Adipose tissue (tissue), 3 donors: ENCODE results near the gene AGBL1. TPM values are rescaled to one million over a fixed set of nuclear protein-coding genes. Genes with fewer than 3 reads are reported as not detected.

Source experiments
- H3K27ac ChIP-seq: one replicate; pipeline ENCODE4 v1.5.1; 2013; ENCODE audit warnings: low read depth, low read length
- WGBS, 3 donors: extraction: QIAGEN DNeasy Blood & Tissue Kit; methylation state at CpG; one replicate each; pipeline ENCODE4 v1.1.7; 2013; 5-methylcytosine and 5-hydroxymethylcytosine counted together
- polyA plus RNA-seq, 3 donors: library from polyadenylated mRNA; stranded (reverse); fragments of 200-250 nt; gene quantifications; one replicate each; pipeline ENCODE4 v1.2.3, GENCODE V29; 2013
- donor health status: healthy with polysubstance abuse.
- donor health status: Bipolar disorder and iron deficiency.
- donor health status: healthy.

Gene AGBL1
- polyA plus RNA-seq, 3 donors: not detected

DNA sequence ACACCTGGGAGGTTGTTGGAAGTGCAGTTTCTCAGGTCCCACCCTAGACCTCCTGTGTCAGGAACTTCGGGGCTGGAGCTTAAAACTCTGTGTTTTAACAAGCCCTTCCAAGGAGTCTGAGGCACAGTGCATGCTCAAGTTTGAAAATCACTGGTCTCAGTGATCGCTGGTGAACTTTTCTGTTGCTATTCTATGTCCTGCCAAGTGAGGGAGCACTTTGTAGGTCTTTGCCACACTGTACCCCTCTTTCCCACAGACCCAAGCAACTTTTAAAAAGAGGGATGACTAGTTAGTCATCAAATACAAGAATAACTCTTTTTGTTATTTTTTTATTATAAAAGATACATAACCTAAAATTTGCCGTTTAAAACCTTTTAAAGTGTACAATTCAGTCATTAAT, 133.7 kb downstream of the AGBL1 start:
- no peak overlapping the region for H3K27ac ChIP-seq
- 59 to 71% (median 60%) methylated on average over 3 of the region's 3 CpGs for WGBS, 3 donors

DNA sequence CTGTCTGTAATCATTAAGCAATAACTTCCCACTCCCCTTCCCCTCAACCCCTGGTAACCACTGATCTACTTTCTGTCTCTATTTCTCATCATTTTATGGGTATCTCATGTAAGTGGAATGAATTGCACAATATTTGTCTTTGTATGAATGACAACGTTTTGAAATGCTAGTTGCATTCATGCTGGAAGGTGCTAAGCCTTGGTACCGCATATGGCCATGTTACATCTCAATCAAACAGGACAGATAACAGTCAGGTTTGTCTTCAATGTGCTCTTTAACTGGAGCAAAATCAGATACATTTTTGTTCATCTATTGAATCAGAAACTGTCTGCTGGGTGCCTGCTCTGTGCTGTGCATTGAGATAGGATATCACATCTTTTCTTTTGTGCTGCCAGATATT, 134.2 kb downstream of the AGBL1 start:
- H3K27ac ChIP-seq: no peak overlapping the region
- WGBS, 3 donors: 58 to 76% (median 68%) methylated on average over 2 of the region's 2 CpGs

- no peak overlapping the region for H3K27ac ChIP-seq
- 76 to 93% (median 91%) methylated on average over 3 of the region's 3 CpGs for WGBS, 3 donors
Measured at GRCh38 chr15:86221119-86221518, 141.4 kb downstream of the AGBL1 start.

DNA sequence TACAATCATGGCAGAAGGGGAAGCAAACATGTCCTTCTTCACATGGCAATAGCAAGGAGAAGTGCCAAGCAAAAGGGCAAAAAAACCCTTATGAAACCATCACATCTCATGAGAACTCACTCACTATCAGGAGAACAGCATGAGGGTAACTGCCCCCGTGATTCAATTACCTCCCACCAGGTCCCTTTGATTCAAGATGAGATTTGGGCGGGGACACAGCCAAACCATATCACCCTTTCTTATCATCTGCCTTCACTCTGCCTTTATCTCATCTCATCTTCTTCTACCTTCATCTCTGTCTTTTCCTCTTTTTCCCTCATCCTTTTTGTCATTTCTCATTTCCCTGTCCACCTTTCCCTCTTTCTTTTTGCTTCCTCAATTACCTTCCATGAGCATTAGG, 149.6 kb downstream of the AGBL1 start:
- no peak overlapping the region for H3K27ac ChIP-seq
- WGBS, 3 donors: 63 to 78% (median 67%) methylated on average over 2 of the region's 2 CpGs

- no peak overlapping the region for H3K27ac ChIP-seq
- 10 to 16% (median 16%) methylated on average over 6 of the region's 6 CpGs for WGBS, 3 donors
Measured at GRCh38 chr15:86229936-86230335, 150.3 kb downstream of the AGBL1 start.

DNA sequence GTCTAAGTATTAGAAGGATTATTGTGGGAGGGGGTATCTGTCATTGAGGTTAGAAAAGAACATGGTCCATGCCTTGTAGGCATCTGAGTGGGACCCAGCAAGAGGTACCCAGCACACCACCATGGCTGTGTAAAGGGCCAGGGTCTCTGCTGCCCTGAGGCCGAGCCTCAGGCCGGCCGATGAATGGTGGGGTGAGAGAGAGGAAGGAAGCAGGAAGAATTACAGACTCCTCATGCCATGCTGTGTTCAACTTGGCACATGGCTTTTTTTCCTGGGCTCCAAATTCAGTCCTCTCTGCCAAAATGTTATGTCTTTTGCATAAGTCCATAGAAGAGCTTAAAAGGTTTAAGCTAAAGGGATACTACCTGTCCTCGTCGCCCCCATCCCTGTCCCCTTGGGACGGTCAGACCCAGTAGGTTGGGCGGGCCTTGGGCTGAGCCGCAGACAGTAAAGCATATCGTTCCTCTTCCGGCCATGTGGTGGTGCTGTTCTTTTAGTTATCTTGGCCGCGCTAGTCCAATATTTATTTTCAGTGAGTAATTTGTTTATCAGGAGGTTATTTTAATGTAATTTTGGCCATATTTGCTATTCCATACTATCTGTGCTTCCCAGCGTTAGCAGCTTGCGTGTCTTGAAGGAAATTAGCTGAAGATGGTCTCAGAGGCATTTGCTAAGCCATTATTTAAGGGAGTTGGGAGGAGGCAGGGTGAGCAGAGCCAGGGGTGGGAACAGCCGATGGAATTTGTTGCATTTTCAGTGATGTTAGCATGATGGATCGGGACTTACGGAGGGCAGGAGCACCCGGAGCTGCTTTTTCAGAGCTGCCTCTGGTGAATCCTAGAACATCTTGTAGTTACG, 152.4 kb downstream of the AGBL1 start:
- 1 to 5% (median 4%) methylated on average over 19 of the region's 19 CpGs for WGBS, 3 donors

GRCh38 chr15:86235667-86236066, 156.0 kb downstream of the AGBL1 start:
- 61 to 82% (median 81%) methylated on average over 3 of the region's 3 CpGs for WGBS, 3 donors

More for the DNA sequence above, 152.4 kb downstream of the AGBL1 start:
- H3K27ac ChIP-seq: no peak overlapping the region

GRCh38 chr15:86236356-86237110, 156.9 kb downstream of the AGBL1 start:
- whole genome bisulfite sequencing, 3 donors: 16 to 57% (median 30%) methylated on average over 13 to 15 of the region's 15 CpGs
- H3K27ac ChIP-seq: no peak overlapping the region

More at GRCh38 chr15:86235667-86236066, 156.0 kb downstream of the AGBL1 start:
- H3K27ac ChIP-seq: no peak overlapping the region

- 57 to 75% (median 69%) methylated on average over 5 of the region's 5 CpGs for WGBS, 3 donors
- no peak overlapping the region for H3K27ac ChIP-seq
Measured at GRCh38 chr15:86237111-86237500, 157.4 kb downstream of the AGBL1 start.

- H3K27ac ChIP-seq: no peak overlapping the region
- 83 to 94% (median 92%) methylated on average over 15 of the region's 15 CpGs for WGBS, 3 donors
Measured at GRCh38 chr15:86247249-86247955, 167.7 kb downstream of the AGBL1 start.

DNA sequence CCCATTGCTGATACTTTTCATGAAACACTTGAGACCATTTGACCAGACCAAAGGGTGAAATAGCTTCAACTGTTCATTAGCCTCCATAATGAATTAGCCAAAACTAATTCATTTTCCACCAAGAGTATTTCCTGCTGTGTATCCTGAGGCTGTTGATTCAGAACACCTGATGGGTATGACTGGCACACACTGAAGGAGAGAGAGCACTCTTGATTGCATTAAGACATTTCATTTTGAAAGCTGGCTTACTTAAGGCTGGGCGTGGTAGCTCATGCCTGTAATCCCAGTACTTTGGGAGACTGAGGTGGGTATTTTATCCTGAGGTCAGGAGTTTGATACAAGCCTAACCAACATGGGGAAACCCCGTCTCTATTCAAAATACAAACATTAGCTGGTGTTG, 175.6 kb downstream of the AGBL1 start:
- 63 to 85% (median 79%) methylated on average over 2 of the region's 2 CpGs for WGBS, 3 donors
- H3K27ac ChIP-seq: no peak overlapping the region

DNA sequence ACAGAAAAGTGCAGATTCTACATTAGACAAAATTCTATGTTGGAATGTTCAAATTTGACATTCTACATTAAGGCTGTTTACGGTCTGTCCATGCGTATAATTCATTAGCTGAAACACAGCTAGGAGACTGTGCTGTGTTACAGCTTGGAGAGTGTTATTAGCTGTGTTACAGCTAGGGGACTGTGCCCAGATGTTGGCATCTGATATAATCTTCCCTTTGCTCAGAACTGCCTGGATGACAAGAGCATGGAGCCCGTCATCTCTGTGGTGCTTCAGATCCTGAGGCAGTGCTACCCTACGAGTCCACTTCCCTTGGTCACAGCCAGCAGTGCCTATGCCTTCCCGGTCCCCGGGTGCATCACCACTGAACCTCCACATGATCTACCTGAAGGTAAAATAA, 177.0 kb downstream of the AGBL1 start:
- WGBS, 3 donors: 64 to 87% (median 85%) methylated on average over 6 of the region's 6 CpGs

DNA sequence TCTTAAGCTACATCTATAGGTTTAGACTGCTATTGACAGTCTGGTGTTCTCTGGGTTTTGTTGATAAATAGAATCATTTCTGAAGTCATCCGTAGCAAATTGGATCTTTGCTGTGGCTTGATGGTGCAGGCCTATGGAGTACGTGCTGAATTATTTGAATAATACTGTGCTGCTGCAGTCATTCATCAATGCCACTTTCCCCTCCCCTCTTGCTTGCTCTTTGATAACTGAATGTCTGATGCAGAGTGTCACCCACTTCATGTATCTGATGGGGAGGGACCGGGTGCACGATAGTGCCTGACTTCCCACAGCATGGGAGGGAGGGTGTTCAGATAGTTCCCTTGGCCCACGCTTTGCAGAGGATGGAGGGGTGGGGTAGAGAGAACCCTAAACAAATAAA, 179.9 kb downstream of the AGBL1 start:
- WGBS, 3 donors: 29 to 69% (median 65%) methylated on average over 5 of the region's 5 CpGs
- no peak overlapping the region for H3K27ac ChIP-seq

More for the DNA sequence above, 177.0 kb downstream of the AGBL1 start:
- no peak overlapping the region for H3K27ac ChIP-seq

DNA sequence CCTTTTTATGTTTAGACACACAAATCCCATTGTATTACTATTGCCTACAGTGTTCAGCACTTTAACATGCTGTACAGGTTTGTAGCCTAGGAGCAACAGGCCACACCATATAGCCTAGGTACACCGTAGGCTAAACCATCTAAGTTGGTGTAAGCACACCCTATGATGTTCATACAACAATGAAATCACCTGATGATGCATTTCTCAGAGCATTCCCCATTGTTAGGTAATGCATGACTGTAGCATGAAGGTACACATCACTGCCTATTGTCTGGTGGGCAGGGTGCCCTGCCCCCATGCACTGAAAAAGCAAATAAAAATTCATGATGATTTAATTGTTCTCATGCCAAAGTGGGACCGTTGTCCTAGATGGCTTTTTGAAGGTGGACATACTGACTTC, 183.6 kb downstream of the AGBL1 start:
- WGBS, 3 donors: 60 to 79% (median 74%) methylated on average over 2 of the region's 2 CpGs

GRCh38 chr15:86266896-86267484, 187.3 kb downstream of the AGBL1 start:
- no peak overlapping the region for H3K27ac ChIP-seq
- 52 to 82% (median 79%) methylated on average over 6 of the region's 6 CpGs for WGBS, 3 donors

More for the DNA sequence above, 183.6 kb downstream of the AGBL1 start:
- no peak overlapping the region for H3K27ac ChIP-seq

DNA sequence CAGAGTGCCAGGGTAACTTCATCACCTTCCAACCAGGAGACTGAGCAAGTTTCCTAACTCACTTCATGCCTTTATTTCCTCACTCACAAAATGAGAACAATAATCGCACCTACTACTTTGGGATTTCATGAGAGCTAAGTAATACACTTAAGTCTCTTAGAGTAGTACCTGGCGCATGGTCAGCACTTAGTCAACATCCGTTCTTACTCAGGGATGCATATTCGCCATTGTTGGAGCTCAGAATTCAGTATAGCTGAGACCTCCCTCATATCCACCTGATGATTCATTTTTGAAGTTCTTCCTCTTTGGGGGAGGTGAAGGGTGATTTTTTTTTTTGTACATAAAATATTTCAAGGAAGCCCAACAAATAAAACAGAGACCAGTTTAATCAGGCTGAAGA, 188.2 kb downstream of the AGBL1 start:
- 88 to 94% (median 91%) methylated on average over 4 of the region's 4 CpGs for WGBS, 3 donors
- H3K27ac ChIP-seq: no peak overlapping the region

DNA sequence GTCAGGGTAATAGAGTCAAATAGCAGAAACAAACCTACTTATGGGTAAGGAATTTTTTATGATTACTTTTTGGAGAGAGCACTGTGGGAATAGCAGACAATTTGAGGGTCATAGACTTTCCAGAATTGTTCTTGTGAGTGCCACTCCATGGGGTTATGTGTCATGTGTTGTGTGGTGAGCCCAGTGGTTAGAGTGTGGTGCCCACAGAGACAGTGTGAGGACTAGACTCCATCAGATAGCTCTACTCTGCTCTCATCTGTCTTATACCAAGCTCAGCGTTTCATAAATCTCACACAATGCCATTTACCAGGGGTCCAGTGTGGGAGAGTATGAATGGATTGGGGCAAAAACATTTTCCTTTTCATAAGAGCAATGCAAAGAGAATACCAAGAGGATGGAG, 188.9 kb downstream of the AGBL1 start:
- 69 to 83% (median 81%) methylated on average over 1 of the region's 1 CpG for WGBS, 3 donors

DNA sequence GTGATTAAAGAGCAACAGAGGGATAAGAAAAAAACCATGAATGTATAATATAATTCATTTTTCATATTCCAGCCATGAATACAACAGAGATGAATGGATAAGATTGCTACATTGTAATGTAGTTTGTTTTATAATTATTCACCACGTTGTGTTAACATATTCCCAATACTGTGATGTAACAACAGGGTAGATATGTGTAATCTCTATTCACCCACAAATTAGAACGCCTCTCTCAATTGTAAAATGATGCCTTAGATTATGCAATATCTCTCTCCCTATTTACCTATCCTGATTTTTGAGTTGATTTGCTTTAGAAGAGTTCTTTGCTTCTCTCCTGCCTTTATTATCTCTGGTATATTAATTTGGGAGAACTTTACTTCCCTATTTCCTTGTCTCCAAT, 193.6 kb downstream of the AGBL1 start:
- 45 to 78% (median 74%) methylated on average over 2 of the region's 2 CpGs for WGBS, 3 donors
- H3K27ac ChIP-seq: no peak overlapping the region

More for the DNA sequence above, 188.9 kb downstream of the AGBL1 start:
- no peak overlapping the region for H3K27ac ChIP-seq
